ENCODE measurements around the gene PPM1N. TPM values are rescaled to one million over a fixed set of nuclear protein-coding genes. Genes with fewer than 3 reads are reported as not detected.

PPM1N gene
- total RNA-seq, 1 experiment from 2014 or later, result 5.2 TPM

DNA sequence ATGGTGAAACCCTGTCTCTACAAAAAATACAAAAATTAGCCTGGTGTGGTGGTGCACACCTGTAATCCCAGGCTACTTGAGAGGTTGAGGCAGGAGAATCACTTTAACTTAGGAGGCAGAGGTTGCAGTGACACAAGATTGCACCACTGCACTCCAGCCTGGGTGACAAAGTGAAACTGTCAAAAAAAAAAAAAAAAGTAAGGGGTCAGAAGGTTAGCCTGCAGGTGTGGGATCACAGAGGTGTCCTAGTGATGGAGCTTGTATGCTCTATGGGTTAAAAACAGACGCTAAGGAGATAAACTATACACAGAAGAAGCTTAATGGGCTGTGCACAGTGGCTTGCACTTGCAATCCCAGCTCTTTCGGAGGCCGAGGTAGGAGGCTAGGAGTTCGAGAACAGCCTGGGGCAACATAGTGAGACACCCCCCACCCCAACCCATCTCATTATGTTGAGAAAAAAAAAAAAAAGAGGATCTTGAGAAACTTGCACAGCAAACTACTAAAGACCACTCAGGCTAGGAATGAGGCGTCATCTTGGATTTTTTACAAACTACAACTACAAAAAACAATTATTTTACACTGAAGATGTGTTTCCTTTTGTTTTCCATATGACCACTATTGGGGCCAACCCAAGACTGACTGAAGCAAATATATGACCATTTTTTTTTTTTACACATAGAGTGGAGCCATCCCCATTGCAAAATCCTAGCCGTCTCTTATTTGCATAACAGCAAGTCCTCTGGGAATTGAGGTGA, 22.5 kb upstream of the PPM1N start:
- no peaks in the 10 kb centered on the region for H3K9me3 ChIP-seq (ENCODE audit: control insufficient read depth in 1 of 2, insufficient read depth in 1 of 2, low read depth in 1 of 2, low read length in 2 of 2)
- ChIA-PET CTCF (interaction anchor here (7.5 kb wide), 1 partner anchor 36 kb away, joined by 189 read pairs; no protein-coding TSS in a partner anchor), RAD21 (ENCODE audit: low non-redundant PET in 1 of 2, low total read pairs in 2 of 2, uncharacterized antibody in 2 of 2, unreplicated experiment in 2 of 2) (no interaction called here), POLR2A (interaction anchor here (1.6 to 2.0 kb wide), 2 partner anchors 35 to 36 kb away, joined by 4 to 7 read pairs; no protein-coding TSS in a partner anchor)
- no peak overlapping the region for H3K9ac ChIP-seq (ENCODE audit: low read length)
- no peaks in the 10 kb centered on the region; a peak in 1 of 4 replicates for H3K36me3 ChIP-seq (ENCODE audit: control insufficient read depth in 1 of 2, insufficient read depth in 2 of 2, low read length in 2 of 2)
- no TSS peak for BruUV-seq (replicated peaks)
- peaks cover under 1% of the 10 kb centered on the region; the same call in 1 of the 2 replicates for H3K79me2 ChIP-seq (ENCODE audit: insufficient read depth, low read length)
- no peak for TF ChIP-seq POLR2A (IDR thresholded peaks at IDR 0.05; ENCODE audit: borderline replicate concordance, extremely low read depth, insufficient read depth, insufficient read length)
- no peak for TF ChIP-seq FOSL1 (IDR thresholded peaks at IDR 0.05; ENCODE audit: low read depth)
- TF ChIP-seq EGR1 (IDR thresholded peaks at IDR 0.05; ENCODE audit: low read depth), result no peak
- TF ChIP-seq ELF1 (IDR thresholded peaks at IDR 0.05; ENCODE audit: borderline replicate concordance, low read depth), result no peak
- TF ChIP-seq, protein P1, sequence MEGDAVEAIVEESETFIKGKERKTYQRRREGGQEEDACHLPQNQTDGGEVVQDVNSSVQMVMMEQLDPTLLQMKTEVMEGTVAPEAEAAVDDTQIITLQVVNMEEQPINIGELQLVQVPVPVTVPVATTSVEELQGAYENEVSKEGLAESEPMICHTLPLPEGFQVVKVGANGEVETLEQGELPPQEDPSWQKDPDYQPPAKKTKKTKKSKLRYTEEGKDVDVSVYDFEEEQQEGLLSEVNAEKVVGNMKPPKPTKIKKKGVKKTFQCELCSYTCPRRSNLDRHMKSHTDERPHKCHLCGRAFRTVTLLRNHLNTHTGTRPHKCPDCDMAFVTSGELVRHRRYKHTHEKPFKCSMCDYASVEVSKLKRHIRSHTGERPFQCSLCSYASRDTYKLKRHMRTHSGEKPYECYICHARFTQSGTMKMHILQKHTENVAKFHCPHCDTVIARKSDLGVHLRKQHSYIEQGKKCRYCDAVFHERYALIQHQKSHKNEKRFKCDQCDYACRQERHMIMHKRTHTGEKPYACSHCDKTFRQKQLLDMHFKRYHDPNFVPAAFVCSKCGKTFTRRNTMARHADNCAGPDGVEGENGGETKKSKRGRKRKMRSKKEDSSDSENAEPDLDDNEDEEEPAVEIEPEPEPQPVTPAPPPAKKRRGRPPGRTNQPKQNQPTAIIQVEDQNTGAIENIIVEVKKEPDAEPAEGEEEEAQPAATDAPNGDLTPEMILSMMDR (IDR thresholded peaks at IDR 0.05 in 2 of 3, conservative IDR thresholded peaks at IDR 0.05 in 1 of 3; ENCODE audit: borderline replicate concordance in 1 of 3, insufficient read depth in 1 of 3, low read depth in 2 of 3, low read length in 2 of 3), result no peak
- H4K20me1 ChIP-seq (ENCODE audit: insufficient read depth), result no peaks in the 10 kb centered on the region
- H3K27ac ChIP-seq (ENCODE audit: low read depth, low read length), result no peak overlapping the region
- no peak for ATAC-seq
- peaks cover 5 to 22% of the 10 kb centered on the region in 2 experiments; a peak in 3 of 4 replicates for H3K4me1 ChIP-seq (ENCODE audit: control insufficient read depth in 1 of 2, insufficient read depth in 2 of 2, low read length in 2 of 2)
- H3K27me3 ChIP-seq (ENCODE audit: insufficient read depth, low read length), result no peaks in the 10 kb centered on the region
- no peaks in the 10 kb centered on the region for H3K9me2 ChIP-seq (ENCODE audit: insufficient read depth)
- no peak overlapping the region for H3K4me3 ChIP-seq (replicated peaks in 1 of 2; ENCODE audit: low read depth in 1 of 2, low read length in 2 of 2)
- H3K4me2 ChIP-seq (ENCODE audit: low read length), result no peak overlapping the region
- H2AFZ ChIP-seq (ENCODE audit: low read depth, low read length, poor library complexity, severe bottlenecking), result no peak overlapping the region
- DNase-seq (ENCODE audit: low read depth, low spot score), result no peak
- intact Hi-C loops (cut with micrococcal nuclease), result no loop called here

DNA sequence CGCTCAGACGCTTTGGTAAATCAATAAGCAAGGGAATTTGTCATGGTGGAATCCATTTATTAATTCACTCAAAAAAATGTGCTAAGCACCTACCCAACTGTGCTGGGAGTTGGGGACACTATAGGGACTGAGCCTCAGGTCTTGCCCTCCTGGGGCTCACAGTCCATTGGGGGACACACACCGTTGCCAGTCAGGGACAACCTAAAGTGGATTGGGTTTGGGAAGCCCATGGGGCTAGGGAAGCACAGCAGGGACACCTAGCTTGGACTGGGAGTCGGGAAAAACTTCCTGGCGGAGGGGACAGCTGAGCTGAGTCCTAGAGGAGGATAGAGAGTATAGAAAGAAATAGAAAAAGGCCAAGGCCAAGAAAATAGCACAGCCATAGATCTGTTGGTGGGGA, 21.9 kb upstream of the PPM1N start:
- no peaks in the 10 kb centered on the region for H4K20me1 ChIP-seq (ENCODE audit: insufficient read depth)
- ATAC-seq (no peak), DNase-seq (ENCODE audit: low read depth, low spot score) (no peak)
- H3K27ac ChIP-seq (ENCODE audit: low read depth, low read length), result no peak overlapping the region
- ChIA-PET RAD21 (ENCODE audit: low non-redundant PET in 1 of 2, low total read pairs in 2 of 2, uncharacterized antibody in 2 of 2, unreplicated experiment in 2 of 2) (interaction anchor here in 1 of 2 experiments (3.0 kb wide), 1 partner anchor 36 kb away, joined by 31 read pairs; no protein-coding TSS in a partner anchor), POLR2A (interaction anchor here (1.6 to 3.1 kb wide), 3 partner anchors 8 to 37 kb away, joined by 4 to 43 read pairs (median 7); partner anchors contain the start of gene FOSB), CTCF (interaction anchor here (3.0 to 7.5 kb wide), 2 partner anchors 37 to 74 kb away, joined by 42 to 189 read pairs; no protein-coding TSS in a partner anchor)
- BruUV-seq (replicated peaks), result no TSS peak
- H3K36me3 ChIP-seq (ENCODE audit: control insufficient read depth in 1 of 2, insufficient read depth in 2 of 2, low read length in 2 of 2), result no peaks in the 10 kb centered on the region; a peak in 1 of 4 replicates
- H3K4me3 ChIP-seq (replicated peaks in 1 of 2; ENCODE audit: low read depth in 1 of 2, low read length in 2 of 2), result no peak overlapping the region
- peaks cover 5 to 22% of the 10 kb centered on the region in 2 experiments; a peak in 3 of 4 replicates for H3K4me1 ChIP-seq (ENCODE audit: control insufficient read depth in 1 of 2, insufficient read depth in 2 of 2, low read length in 2 of 2)
- intact Hi-C loops (cut with micrococcal nuclease), result no loop called here
- H3K9me3 ChIP-seq (ENCODE audit: control insufficient read depth in 1 of 2, insufficient read depth in 1 of 2, low read depth in 1 of 2, low read length in 2 of 2), result no peaks in the 10 kb centered on the region
- H3K27me3 ChIP-seq (ENCODE audit: insufficient read depth, low read length), result no peaks in the 10 kb centered on the region
- H3K79me2 ChIP-seq (ENCODE audit: insufficient read depth, low read length), result no peaks in the 10 kb centered on the region
- H2AFZ ChIP-seq (ENCODE audit: low read depth, low read length, poor library complexity, severe bottlenecking), result no peak overlapping the region
- H3K4me2 ChIP-seq (ENCODE audit: low read length), result no peak overlapping the region
- no peak overlapping the region for H3K9ac ChIP-seq (ENCODE audit: low read length)
- no peaks in the 10 kb centered on the region for H3K9me2 ChIP-seq (ENCODE audit: insufficient read depth)
- TF ChIP-seq, protein P2, sequence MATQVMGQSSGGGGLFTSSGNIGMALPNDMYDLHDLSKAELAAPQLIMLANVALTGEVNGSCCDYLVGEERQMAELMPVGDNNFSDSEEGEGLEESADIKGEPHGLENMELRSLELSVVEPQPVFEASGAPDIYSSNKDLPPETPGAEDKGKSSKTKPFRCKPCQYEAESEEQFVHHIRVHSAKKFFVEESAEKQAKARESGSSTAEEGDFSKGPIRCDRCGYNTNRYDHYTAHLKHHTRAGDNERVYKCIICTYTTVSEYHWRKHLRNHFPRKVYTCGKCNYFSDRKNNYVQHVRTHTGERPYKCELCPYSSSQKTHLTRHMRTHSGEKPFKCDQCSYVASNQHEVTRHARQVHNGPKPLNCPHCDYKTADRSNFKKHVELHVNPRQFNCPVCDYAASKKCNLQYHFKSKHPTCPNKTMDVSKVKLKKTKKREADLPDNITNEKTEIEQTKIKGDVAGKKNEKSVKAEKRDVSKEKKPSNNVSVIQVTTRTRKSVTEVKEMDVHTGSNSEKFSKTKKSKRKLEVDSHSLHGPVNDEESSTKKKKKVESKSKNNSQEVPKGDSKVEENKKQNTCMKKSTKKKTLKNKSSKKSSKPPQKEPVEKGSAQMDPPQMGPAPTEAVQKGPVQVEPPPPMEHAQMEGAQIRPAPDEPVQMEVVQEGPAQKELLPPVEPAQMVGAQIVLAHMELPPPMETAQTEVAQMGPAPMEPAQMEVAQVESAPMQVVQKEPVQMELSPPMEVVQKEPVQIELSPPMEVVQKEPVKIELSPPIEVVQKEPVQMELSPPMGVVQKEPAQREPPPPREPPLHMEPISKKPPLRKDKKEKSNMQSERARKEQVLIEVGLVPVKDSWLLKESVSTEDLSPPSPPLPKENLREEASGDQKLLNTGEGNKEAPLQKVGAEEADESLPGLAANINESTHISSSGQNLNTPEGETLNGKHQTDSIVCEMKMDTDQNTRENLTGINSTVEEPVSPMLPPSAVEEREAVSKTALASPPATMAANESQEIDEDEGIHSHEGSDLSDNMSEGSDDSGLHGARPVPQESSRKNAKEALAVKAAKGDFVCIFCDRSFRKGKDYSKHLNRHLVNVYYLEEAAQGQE (IDR thresholded peaks at IDR 0.05; ENCODE audit: low read depth), result no peak
- TF ChIP-seq CBX3 (IDR thresholded peaks at IDR 0.05; ENCODE audit: low read depth) (no peak), POLR2AphosphoS5 (IDR thresholded peaks at IDR 0.05; ENCODE audit: low read depth, low read length) (no peak), CEBPB (IDR thresholded peaks at IDR 0.05; ENCODE audit: low read depth) (no peak), ZFX (IDR thresholded peaks at IDR 0.05) (no peak)
- TF ChIP-seq, protein P3, sequence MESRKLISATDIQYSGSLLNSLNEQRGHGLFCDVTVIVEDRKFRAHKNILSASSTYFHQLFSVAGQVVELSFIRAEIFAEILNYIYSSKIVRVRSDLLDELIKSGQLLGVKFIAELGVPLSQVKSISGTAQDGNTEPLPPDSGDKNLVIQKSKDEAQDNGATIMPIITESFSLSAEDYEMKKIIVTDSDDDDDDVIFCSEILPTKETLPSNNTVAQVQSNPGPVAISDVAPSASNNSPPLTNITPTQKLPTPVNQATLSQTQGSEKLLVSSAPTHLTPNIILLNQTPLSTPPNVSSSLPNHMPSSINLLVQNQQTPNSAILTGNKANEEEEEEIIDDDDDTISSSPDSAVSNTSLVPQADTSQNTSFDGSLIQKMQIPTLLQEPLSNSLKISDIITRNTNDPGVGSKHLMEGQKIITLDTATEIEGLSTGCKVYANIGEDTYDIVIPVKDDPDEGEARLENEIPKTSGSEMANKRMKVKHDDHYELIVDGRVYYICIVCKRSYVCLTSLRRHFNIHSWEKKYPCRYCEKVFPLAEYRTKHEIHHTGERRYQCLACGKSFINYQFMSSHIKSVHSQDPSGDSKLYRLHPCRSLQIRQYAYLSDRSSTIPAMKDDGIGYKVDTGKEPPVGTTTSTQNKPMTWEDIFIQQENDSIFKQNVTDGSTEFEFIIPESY (IDR thresholded peaks at IDR 0.05; ENCODE audit: extremely low read depth, insufficient replicate concordance, low read length), result no peak
